Body of pancreas (tissue), 4 donors: ENCODE data around the gene DENND1A.

Experiments
- POLR2A ChIP-seq, 3 donors: fragments of 450-650 bp; IDR thresholded peaks; one replicate each; pipeline ENCODE4 v1.6.1; 2016; ENCODE audit warnings: antibody characterized with exemption in 3 of 3, mild to moderate bottlenecking in 2 of 3
- TF ChIP-seq, protein P1 (sequence below), 7 experiments: fragments of 450-650 bp in 4 of 7; fragments of 200-600 bp in 3 of 7; sonication (generic) in 3 of 7; IDR thresholded peaks; one replicate each; pipeline ENCODE4 v1.5.1; 2016 to 2019; ENCODE audit warnings: antibody characterized with exemption in 7 of 7

DNA sequence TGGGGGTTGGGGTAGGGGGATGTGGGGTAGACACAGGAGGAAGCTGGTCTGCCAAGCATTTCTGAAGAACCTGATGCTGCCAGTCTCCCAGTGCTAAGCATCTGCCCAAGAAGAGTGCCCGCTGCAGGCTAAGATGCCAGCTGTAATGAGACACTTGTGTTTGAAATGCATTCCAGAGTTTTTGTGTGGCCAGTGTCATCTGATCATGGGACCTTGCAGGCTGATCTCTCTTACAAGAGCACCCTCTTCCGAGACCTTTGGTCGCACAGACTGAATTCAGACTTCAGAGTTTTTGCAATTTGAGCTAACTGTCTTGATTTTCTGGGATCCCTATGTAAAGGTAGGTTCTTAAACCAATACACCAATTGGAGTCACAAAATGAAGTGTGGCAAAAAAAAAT is 58.1 kb downstream of the DENND1A start:
- TF ChIP-seq, protein P1, sequence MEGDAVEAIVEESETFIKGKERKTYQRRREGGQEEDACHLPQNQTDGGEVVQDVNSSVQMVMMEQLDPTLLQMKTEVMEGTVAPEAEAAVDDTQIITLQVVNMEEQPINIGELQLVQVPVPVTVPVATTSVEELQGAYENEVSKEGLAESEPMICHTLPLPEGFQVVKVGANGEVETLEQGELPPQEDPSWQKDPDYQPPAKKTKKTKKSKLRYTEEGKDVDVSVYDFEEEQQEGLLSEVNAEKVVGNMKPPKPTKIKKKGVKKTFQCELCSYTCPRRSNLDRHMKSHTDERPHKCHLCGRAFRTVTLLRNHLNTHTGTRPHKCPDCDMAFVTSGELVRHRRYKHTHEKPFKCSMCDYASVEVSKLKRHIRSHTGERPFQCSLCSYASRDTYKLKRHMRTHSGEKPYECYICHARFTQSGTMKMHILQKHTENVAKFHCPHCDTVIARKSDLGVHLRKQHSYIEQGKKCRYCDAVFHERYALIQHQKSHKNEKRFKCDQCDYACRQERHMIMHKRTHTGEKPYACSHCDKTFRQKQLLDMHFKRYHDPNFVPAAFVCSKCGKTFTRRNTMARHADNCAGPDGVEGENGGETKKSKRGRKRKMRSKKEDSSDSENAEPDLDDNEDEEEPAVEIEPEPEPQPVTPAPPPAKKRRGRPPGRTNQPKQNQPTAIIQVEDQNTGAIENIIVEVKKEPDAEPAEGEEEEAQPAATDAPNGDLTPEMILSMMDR (IDR thresholded peaks at IDR 0.05) = no peak
- no peak for TF ChIP-seq POLR2A (IDR thresholded peaks at IDR 0.05)
